Esophagus muscularis mucosa (tissue), 4 donors: ENCODE measurements around the gene C16orf54. TPM values are rescaled to one million over a fixed set of nuclear protein-coding genes. Genes with fewer than 3 reads are reported as not detected.

Experiments
- DNase-seq: peaks from one replicate; pipeline ENCODE4 v3.0.0-alpha.2; 2017; ENCODE audit errors: extremely low spot score
- H3K27ac ChIP-seq, 4 donors: fragments of 200-600 bp; sonication (generic); replicated peaks in 1 of 4; 1 replicate in 3 of 4; 2 replicates in 1 of 4; pipeline ENCODE4 v1.5.1; 2016 to 2019; ENCODE audit warnings: mild to moderate bottlenecking in 1 of 4
- H3K27me3 ChIP-seq, 4 donors: fragments of 200-600 bp; sonication (generic); one replicate each; pipeline versions ENCODE4 v1.5.1 to v1.6.0; 2016 to 2019
- H3K36me3 ChIP-seq, 4 donors: fragments of 200-600 bp; sonication (generic); one replicate each; pipeline ENCODE4 v1.5.1; 2016 to 2019
- H3K4me1 ChIP-seq, 4 donors: fragments of 200-600 bp; sonication (generic); one replicate each; pipeline ENCODE4 v1.5.1; 2016 to 2019
- H3K4me3 ChIP-seq, 4 donors: fragments of 200-600 bp; sonication (generic); 1 replicate in 2 of 4; 2 replicates in 2 of 4; pipeline ENCODE4 v1.5.1; 2016 to 2019; ENCODE audit warnings: mild to moderate bottlenecking in 4 of 4, moderate library complexity in 1 of 4
- H3K9me3 ChIP-seq, 4 donors: fragments of 200-600 bp; sonication (generic); 1 replicate in 3 of 4; 2 replicates in 1 of 4; pipeline ENCODE4 v1.5.1; 2016 to 2019
- EP300 ChIP-seq: sonication (generic); formaldehyde crosslinking; IDR thresholded peaks from one replicate; pipeline ENCODE4 v1.6.1; 2017; ENCODE audit warnings: antibody characterized with exemption
- POLR2A ChIP-seq: fragments of 450-650 bp; IDR thresholded peaks from one replicate; pipeline ENCODE4 v1.6.1; 2017; ENCODE audit warnings: antibody characterized with exemption, moderate library complexity, mild to moderate bottlenecking, low read depth
- POLR2AphosphoS5 ChIP-seq, 2 donors: sonication (generic); formaldehyde crosslinking; IDR thresholded peaks; one replicate each; pipeline ENCODE4 v1.6.1; 2017; ENCODE audit warnings: antibody characterized with exemption in 2 of 2
- WGBS: methylation state at CpG from one replicate; pipeline ENCODE4 v1.1.5; 2018; 5-methylcytosine and 5-hydroxymethylcytosine counted together
- intact Hi-C: fragments of 100-400 bp; cut with DNase I; formaldehyde crosslinking; loops from one replicate; pipeline ENCODE4 v1.15.1; 2023
- total RNA-seq, 4 donors: library from RNA; depleted of rRNA; stranded (reverse); fragments of >200 nt; gene quantifications; one replicate each; pipeline versions ENCODE4 v1.1.0 to v1.2.1, GENCODE V29; 2016
- TF ChIP-seq, protein P1 (sequence below), 3 experiments: fragments of 200-600 bp in 2 of 3; fragments of 450-650 bp in 1 of 3; sonication (generic) in 2 of 3; IDR thresholded peaks; one replicate each; pipeline ENCODE4 v1.5.1; 2017 to 2019; ENCODE audit warnings: antibody characterized with exemption in 3 of 3, mild to moderate bottlenecking in 2 of 3, moderate library complexity in 1 of 3

The C16orf54 gene
- total RNA-seq, 4 donors from 2014 or later, result 1.3 to 2.5 (median 1.8) TPM

- Histone ChIP-seq H3K36me3 (no peaks in the 10 kb centered on the region), H3K4me1 (no peaks in the 10 kb centered on the region), H3K27me3 (peaks cover 0 to 3% (median 0%) of the 10 kb centered on the region in 4 donors), H3K27ac (no peak overlapping the region), H3K4me3 (no peak overlapping the region), H3K9me3 (no peaks in the 10 kb centered on the region)
- 94% methylated on average over 3 of the region's 3 CpGs for WGBS
- TF ChIP-seq, protein P1, sequence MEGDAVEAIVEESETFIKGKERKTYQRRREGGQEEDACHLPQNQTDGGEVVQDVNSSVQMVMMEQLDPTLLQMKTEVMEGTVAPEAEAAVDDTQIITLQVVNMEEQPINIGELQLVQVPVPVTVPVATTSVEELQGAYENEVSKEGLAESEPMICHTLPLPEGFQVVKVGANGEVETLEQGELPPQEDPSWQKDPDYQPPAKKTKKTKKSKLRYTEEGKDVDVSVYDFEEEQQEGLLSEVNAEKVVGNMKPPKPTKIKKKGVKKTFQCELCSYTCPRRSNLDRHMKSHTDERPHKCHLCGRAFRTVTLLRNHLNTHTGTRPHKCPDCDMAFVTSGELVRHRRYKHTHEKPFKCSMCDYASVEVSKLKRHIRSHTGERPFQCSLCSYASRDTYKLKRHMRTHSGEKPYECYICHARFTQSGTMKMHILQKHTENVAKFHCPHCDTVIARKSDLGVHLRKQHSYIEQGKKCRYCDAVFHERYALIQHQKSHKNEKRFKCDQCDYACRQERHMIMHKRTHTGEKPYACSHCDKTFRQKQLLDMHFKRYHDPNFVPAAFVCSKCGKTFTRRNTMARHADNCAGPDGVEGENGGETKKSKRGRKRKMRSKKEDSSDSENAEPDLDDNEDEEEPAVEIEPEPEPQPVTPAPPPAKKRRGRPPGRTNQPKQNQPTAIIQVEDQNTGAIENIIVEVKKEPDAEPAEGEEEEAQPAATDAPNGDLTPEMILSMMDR (IDR thresholded peaks at IDR 0.05), result no peak
- TF ChIP-seq POLR2AphosphoS5 (IDR thresholded peaks at IDR 0.05), result no peak
- no peak for TF ChIP-seq POLR2A
- no peak for TF ChIP-seq EP300
- intact Hi-C loops, result no loop called here
- DNase-seq, result no peak
Observed at GRCh38 chr16:29767062-29767461, 21.3 kb upstream of the C16orf54 start.

DNA sequence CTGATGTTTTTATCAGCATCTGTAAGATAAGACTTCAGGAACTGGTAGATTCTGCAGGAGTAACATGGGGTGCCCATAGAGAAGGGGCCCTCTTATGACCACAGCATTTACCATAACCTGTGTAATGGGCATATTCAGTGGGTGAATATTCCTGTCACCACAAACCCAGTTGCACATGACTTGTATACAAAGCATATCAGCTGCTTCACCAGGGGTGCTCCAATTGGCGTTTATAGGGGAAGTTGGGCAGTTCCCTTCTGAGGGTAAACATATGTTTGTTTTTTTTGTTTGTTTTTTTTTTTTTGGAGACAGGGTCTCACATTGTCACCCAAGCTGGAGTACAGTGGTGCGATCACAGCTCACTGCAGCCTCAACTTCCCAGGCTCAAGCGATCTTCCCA is 20.8 kb upstream of the C16orf54 start:
- Histone ChIP-seq H3K27me3 (peaks cover 0 to 3% (median 0%) of the 10 kb centered on the region in 4 donors), H3K27ac (no peak overlapping the region), H3K36me3 (no peaks in the 10 kb centered on the region), H3K4me1 (no peaks in the 10 kb centered on the region), H3K9me3 (no peaks in the 10 kb centered on the region), H3K4me3 (no peak overlapping the region)
- intact Hi-C loops, result no loop called here
- no peak for DNase-seq
- TF ChIP-seq EP300 (no peak), POLR2A (no peak), POLR2AphosphoS5 (IDR thresholded peaks at IDR 0.05) (no peak)
- TF ChIP-seq, protein P1 (IDR thresholded peaks at IDR 0.05), result no peak
- 85% methylated on average over 3 of the region's 3 CpGs for WGBS

GRCh38 chr16:29765167-29766032 is 19.6 kb upstream of the C16orf54 start:
- TF ChIP-seq POLR2A (no peak), POLR2AphosphoS5 (IDR thresholded peaks at IDR 0.05) (no peak), EP300 (no peak)
- TF ChIP-seq, protein P1 (IDR thresholded peaks at IDR 0.05), result no peak
- 77% methylated on average over 14 of the region's 15 CpGs for WGBS
- no peak overlapping the region for H3K4me3 ChIP-seq

DNA sequence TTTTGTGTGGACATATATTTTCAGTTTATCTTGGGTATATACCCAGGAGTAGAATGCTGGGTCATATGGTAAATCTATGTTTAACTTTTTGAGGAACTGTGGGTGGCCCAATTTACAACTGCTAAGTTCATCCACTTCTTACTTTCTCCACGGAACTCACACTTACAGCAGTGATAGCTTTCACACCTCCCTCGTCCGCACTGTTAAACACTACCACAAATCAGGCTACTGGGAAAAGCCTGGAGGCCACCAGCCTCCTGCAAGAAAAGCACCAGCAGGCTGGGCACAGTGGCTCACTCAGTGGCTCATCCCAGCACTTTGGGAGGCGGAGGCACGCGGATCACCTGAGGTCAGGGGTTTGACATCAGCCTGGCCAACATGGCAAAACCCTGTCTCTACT is 17.5 kb upstream of the C16orf54 start:
- no peak overlapping the region for H3K4me3 ChIP-seq
- intact Hi-C loops, result no loop called here
- TF ChIP-seq EP300, result no peak
- no peak for TF ChIP-seq POLR2AphosphoS5 (IDR thresholded peaks at IDR 0.05)
- TF ChIP-seq POLR2A, result no peak
- TF ChIP-seq, protein P1 (IDR thresholded peaks at IDR 0.05), result no peak
- H3K4me1 ChIP-seq, result no peaks in the 10 kb centered on the region
- H3K27me3 ChIP-seq, result peaks cover 0 to 3% (median 0%) of the 10 kb centered on the region in 4 donors
- no peaks in the 10 kb centered on the region for H3K36me3 ChIP-seq
- no peak for DNase-seq
- no peak overlapping the region for H3K27ac ChIP-seq
- H3K9me3 ChIP-seq, result no peaks in the 10 kb centered on the region
- 59% methylated on average over 6 of the region's 6 CpGs for WGBS

More at GRCh38 chr16:29765167-29766032, 19.6 kb upstream of the C16orf54 start:
- Histone ChIP-seq H3K27ac (no peak overlapping the region), H3K36me3 (no peaks in the 10 kb centered on the region), H3K27me3 (peaks cover 0 to 3% (median 0%) of the 10 kb centered on the region in 4 donors), H3K9me3 (no peaks in the 10 kb centered on the region), H3K4me1 (no peaks in the 10 kb centered on the region)
- no peak for DNase-seq
- intact Hi-C loops, result no loop called here
